Stimulated activated CD4-positive, alpha-beta T cell treated with anti-CD3 and anti-CD28 coated beads, Interleukin-1b, Interleukin-23, amount 100 ng/mL, for 4 hours (primary cell): ENCODE measurements around the gene SND1.

Source experiments
- DNase-seq, 2 donors: peaks; one replicate each; pipeline ENCODE4 v3.0.0-alpha.2; 2020; ENCODE audit warnings: low read depth in 2 of 2

The SND1 gene

DNA sequence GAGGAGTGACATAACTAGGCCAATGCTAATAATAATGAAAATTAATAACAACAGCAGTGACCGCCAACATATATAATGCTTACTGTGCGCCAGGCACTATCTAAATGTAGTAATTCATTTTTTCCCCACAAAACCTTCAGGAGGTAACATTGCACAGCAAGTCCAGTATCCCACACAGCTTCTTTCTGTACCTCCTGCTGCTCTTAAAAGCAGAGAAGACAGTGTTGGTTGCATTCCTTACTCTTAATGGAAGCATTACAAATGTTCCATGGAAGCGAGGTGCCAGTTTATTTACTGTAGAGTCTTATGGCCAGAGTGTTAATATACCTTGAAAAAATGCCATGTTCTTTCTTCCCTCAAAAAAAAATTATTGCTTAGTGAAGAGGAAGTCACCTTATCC lies 211.1 kb downstream of the SND1 start:
- DNase-seq, result no peak

DNA sequence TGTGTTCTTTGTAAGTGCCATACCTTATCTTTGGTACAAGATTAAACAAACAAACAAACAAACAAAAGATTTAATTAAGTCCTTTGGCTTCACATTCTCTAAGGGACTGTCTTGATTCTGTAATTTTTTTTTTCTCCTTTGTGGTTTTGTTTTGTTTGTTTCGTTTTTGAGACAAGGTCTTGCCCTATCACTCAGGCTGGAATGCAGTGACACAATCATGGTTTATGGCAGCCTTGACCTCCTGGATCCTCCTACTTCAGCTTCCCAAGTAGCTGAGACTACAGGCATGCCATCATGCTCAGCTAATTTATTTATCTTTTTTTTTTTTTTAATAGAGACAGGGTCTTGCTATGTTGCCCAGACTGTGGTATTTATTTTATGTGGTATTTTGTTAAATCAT lies 213.5 kb downstream of the SND1 start:
- no peak for DNase-seq

DNA sequence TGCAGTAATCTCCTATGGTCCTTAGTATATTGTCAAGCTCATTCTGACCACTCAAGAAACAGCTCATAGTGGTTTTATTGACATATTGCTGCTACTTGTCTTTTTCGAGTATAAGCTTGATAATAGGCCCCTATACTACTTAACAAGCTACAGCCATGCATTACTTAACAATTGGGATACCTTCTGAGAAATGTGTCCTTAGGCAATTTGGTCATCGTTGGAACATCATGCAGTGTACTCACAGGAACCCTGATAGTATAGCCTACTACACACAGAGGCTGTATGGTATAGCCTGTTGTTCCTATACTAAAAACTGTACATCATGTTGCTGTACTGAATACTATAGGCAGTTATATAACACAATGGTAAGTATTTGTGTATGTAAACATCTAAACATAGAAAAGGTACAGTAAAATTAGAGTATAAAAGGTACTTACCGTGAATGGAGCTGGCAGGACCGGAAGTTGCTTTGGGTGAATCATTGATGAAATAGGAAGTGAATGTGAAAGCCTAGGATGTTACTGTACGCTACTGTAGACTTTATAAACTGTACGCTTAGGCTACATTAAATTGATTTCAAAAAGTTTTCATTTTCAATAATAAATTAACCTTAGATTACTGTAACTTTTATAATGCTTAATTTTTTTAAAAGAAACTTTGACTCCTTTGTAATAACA lies 218.4 kb downstream of the SND1 start:
- DNase-seq, result no peak

DNA sequence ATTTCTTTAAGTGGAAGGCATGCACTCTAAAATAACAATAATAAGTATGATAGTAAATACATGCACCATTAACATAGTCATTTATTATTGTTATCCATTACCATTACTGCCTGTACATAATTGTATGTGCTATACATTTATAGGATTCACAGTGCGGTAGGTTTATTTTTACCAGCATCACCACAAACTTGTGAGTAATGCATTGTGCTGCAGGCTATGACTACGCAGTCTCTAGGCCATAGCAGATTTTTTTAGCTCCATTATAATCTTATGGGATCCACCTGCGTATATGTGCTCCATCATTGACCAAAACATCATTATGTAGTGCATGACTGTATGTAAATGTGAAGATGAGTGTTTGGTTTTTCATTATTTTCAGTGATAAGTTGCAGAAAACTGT lies 219.2 kb downstream of the SND1 start:
- DNase-seq, result no peak

DNA sequence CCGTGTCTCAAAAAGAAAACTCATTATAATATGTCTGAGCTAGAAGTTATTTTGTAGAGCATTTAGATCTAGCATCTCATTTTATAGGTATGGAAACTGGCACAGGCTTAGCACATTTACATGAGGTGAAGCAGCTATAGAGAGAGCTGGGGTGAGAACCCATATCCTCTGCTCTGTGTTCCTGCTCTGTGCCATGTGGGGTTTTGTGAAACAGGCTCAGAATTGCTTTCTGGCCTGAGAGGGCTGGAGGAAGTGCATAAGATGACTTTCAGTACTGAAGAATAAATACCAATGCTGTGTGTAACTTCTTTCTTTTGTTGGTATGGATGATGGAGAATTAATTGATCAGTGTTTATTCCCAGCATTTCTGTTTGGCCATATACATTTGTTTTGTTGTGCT lies 220.1 kb downstream of the SND1 start:
- no peak for DNase-seq

DNA sequence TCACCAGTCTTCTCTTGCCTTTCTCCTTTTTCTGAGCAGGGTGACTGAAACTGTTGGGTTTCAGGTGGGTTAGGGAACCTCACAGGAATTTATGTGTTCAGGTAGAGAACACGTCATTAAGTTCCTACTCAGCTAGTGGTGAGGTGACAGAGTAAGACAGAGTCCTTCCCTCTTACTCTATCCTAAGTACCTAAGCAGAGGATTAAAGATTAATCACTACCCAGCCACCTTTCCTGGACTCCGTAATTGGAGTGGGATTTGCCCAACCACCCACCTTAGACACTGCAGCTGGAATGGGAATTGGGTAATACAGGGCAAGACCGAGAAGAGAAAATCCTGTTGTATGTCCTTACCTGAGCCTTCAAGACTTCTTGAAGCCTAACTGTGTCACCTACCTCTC lies 221.2 kb downstream of the SND1 start:
- no peak for DNase-seq

DNA sequence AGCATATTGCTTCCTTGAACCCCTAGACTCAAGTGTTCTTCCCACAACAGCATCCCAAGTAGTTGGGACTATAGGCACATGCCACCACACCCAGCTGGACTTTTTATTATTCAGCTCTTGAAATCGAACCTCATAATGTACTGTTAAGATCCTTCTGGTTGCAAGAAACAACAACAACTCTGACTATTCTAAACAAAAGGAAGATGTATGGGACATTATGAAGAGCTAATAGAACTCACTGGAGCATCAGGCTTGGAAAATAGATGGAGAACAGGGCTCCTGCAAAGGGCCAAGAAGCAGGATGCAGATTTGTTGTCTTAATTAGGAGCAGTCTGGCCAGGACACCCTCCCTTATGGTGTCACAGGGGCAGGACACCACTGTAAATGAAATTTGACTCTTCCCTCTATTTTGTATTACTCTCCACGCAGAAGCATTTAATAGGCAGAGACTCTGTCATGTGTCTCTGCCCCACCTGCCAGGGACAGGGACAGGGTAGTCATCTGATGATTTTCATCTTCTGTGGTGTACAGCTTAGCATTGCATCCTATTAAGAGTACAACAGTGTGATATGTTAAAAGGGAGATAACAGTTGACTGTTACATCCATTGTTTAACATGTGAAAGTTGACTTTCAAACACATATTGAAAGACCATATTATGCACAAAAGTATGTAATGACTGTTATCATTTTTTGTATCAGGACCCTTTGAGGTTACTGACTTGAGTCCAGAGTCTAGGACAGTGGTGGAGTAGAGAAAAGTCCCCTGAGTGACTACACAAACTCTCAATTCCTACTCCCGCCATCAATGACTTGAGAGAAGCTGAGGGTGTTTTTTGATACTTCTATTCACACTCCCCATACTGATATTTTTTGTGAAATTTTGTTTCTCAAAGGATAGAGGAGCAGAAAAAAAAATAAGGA lies 222.0 kb downstream of the SND1 start:
- DNase-seq, result no peak

DNA sequence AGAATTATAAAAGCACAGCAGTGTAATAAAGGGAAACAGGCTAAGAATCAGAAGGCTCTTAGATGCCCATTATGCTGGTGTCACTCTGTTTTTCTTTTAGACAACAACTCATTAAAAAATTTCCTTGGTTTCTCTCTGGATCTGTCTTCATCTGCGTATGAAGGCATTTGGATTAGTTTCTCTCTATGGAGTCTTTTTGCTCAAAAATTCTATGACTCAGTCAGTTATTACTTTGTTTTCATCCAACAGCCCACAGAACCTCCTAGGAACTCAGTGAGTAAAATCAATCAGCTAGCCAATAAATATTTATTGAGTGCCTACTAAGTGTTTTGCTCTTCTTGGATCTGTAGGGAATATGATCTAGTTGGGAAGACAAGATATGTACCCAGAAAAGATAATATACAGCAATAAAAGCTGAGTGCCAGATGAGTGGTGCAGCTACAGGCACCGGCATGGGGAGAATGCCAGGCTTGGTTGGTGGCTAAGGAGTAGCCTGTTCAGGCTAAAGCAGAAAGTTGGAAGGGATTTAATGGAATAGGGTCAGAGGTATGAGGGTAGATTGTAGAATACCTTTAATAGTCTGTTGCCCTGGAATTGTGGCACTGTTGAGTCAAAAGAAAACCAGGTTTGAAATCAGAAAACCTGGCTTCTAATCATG lies 223.1 kb downstream of the SND1 start:
- no peak for DNase-seq

DNA sequence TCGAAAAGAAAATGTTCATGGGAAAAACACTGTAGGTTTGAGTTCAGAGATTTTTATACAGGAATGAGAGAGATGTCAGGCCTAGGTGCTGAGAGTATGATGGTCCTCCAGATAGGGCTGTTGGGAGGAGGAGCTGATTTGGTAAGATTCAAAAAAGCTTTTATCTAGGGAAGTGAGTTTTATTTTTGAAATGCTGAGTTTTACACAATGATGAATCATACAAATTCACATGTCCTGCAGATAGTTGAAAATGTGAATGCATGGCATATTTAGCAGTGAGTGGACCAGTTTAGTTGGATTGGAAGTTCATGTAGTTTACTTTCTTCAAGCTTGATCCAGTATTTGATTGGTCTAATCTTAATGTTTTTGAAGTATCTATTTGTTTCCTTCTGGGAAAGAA lies 224.4 kb downstream of the SND1 start:
- no peak for DNase-seq

DNA sequence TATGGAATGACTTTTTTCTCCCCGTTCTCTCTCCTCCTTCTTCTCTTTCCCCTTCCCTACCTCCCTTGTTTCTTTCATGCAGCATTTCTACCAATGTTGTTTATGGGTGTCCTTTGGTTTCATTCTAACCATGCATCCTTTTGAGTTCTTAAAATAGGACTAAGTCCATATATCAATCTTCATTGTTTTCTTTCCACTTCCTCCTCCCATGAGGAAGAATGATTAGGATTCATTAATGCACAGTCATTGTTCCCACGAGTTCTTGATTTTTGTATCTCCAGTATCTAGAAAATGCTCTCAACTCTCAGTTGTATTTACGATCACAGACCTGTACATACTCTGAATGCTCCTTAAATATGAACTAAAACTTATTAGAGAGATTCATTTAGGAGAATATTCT lies 226.0 kb downstream of the SND1 start:
- no peak for DNase-seq

DNA sequence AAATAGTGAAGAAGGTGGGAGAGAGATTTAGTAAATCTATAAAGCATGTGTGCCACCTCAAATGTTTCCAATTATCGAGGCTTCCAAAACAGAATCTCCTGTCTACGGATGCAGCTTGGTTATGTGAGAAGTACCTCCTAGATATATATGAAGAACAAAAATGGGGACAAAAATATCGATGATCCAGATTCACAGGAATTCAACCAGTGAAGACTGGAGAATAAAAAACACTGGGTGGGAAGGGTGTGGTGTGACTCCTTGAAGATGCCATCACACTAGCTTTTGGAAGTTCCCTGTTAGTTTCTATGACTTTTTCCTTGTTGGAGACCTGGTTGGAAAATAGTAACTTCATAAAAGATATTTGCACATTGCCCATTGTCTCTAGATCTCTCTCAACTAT lies 226.8 kb downstream of the SND1 start:
- DNase-seq, result no peak

DNA sequence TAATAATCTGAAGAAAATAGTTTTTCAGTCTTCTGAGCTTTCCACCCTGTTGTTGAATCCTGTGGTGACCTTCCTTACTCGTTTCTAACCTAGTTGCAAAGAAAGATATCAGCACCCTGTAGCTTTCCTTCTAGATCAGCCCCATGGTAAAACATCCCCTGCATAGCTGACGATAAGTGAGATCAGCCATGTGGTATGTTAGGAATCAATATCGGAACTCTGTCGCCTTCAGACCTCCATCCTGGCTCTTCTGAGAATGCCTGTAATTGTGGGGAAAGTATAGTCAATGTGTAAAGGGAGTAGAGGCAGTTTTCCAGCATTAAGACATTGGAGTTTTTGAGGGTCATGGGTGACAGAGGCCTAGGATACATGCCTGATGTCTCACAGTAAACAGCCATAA lies 227.4 kb downstream of the SND1 start:
- no peak for DNase-seq

DNA sequence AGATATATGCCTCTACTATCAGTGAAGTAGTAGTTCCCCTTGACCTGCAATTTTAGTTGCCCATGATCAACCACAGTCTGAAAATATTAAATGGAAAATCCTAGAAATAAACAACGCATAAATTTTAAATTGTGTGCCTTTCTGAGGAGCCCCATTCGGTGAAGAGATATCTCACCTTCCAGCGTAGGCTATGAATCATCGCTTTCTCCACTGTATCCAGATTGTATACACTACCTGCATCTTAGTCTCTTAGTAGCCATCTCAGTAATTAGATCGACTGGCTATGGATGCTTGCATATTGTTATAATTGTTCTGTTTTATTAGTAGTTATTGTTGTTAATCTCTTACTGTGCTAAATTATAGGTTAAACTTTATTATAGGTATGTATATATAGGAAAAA lies 227.9 kb downstream of the SND1 start:
- DNase-seq, result no peak

DNA sequence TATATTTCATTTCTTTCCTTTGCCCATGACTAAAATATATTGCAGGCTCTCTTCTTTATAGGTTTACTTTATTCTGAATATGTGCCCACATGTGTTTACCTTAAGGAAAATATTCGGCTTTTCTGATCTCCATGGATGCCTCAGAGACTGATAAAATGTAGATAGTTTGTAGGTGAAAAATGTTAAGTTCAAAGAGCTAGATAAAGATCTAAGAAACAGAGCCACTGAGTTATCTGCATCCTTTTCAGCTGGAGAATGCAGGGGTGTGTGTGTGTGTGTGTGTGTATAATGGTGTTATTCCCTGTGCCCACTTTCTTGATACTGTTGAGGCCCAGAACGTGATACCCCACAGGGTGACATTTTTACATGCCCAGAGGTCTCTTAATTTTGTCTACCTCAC lies 228.5 kb downstream of the SND1 start:
- DNase-seq, result no peak

DNA sequence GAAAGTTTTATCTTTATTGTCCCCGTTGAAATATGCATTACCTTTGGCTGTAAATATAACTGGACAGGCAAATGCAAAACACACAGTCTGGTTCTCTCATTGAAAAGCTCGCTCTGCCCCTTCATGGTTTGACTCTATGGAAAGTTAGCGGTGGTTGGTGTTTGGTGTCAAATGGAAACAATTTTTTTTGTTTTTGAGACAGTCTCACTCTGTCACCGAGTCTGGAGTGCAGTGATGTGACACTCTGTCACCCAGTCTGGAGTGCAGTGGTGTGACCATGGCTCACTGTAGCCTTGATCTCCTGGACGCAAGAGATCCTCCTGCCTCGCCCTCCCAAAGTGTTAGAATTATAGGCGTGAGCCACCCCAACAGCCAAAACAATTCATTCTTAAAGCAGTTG lies 229.6 kb downstream of the SND1 start:
- no peak for DNase-seq

DNA sequence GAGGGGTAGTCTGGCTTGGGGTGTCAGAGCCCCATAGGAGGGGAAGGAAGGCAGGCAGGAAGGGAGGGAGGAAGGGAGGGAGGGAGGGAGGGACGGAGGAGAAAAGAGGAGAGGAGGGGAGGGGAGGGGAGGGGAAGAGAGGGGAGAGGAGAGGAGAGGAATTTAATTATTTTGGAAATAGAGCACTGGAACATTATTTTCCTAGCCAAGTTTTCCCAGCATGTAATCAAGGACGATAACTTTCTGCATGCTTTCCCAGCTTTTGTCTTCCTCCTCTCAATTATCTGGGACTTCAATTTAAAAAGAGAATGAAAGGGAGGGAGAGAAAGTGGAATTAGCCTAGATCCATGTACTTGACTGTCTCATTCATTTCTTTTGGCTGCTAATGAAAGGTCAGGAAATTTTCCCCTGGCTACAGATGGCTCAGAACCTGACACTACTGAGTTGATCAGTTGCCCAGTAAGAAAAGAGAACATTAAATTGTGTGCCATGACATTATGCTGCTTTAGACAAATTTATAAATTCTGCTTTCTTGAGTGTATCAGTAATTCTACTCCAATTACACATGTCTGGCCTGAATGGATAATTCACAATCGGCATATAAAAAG lies 230.4 kb downstream of the SND1 start:
- no peak for DNase-seq

DNA sequence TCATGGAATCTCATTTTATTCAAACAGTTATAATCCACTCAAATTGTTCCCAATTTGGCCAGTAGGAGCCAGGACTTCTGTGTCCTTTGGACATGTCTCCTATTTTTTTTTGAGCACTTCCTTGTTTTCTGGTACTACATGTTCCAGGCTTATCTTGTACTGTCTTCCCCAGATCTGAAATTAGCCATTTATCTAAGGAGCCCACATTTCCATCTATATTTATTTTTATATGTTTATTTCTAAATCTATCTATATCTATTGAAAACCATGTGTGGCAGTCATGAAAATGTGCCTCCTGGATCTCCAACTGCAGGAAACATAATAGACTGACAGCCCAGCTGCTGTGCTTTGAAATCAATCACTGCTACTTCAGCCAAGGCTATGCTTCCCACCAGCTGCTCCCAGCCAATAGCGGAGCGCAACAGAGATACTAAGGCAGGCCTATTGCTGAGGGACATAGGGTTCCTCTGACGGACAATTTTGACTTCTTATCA lies 232.1 kb downstream of the SND1 start:
- DNase-seq, result no peak

DNA sequence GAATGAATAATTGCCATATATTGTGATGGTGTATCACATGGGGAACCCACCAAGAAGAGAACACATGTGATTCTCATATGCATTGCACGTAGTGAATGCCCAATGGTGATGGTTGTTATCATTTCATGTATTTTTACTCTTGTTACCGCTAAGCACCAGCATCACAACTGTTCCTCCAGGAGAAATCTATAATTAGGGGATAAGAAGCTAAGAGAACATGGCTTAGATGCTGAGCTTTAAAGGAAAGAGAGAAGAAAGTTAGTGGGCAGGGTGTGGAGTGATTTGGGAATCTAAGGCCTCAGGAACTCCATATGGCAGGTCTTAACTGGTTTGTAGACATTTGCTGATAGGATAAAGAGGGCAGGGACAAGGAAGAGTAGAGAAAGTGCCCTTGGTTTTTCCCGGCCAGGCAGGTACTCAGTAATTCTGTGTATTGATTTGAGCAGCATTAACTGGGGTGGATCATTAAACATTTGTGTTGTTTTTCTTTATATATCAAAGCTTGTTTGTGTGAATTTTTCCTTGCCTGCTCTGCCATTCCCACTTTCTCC lies 233.3 kb downstream of the SND1 start:
- DNase-seq, result no peak

DNA sequence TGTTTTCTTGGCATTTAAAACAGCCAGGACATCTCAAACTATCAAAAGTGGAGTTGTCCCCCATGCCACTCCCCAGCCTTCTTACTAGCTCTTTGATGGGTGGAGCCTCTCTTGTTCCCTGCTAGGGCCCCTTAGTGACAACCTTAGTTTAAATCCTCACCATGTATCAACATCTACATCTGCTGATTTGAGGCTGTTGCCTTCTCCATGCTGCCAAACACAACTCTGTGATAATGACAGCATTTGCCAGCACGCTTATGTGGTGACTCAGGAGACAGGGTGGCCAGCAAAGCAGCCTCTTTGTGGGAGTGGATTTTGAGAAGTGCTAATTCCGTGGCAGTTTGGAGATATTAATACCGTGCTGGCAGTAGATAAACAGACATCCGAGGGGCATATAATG lies 233.8 kb downstream of the SND1 start:
- no peak for DNase-seq

DNA sequence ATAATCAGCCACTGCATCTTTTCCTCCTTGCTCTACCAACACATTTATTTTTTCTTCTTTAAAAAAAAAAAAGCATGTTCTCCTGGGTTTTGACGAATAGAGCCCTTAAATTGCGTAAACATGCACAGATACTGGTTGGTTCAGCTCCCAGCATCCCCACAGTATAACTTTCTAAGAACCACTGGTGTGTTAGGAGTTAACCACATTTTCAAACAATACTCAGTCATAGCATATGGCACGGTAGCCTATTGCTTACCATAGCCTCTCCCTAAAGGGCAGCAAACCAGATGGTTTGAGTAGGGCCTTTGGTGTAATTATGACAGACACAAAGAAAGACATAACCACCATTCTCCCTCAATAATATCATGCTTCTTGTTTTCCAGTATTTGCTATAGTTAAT lies 234.3 kb downstream of the SND1 start:
- DNase-seq, result no peak

DNA sequence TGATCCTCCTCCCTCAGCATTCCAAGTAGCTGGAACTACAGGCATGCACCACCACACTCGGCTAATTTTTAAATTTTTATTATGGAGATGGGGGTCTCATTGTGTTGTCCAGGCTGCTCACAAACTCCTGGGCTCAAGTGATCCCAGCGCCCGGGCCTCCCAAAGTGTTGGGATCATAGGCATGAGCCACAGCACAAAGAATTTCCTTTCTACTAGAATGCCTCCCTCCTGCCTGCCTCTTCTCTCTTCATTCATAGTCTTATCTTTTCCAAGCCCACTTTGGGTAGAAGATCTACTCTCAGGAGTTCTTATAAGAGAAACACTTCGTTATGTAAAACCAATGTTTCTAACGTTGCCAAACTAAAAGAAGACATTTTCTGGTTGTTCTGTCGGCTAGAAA lies 235.1 kb downstream of the SND1 start:
- no peak for DNase-seq

DNA sequence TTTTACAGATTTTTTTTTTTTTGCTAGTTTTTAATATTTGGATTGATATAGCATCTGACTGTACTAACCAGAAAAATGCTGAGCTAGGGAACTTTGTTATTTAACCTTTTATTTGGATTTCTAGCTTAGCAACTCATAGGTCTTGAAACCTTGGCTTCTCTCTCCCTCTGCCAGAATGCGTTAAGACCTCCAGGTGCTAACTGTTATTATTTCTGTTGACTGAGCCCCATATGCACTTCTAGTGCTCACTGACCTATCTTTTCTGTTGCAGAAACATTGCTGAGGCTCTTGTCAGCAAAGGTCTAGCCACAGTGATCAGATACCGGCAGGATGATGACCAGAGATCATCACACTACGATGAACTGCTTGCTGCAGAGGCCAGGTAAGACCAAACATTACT lies 235.6 kb downstream of the SND1 start:
- DNase-seq, result no peak
